Limb (tissue), 2 donors: ENCODE results near the gene PSMA7.

Experiments used
- DNase-seq, 2 donors: peaks; one replicate each; pipeline ENCODE4 v3.0.0-alpha.2; 2016; ENCODE audit errors: extremely low spot score in 2 of 2

Gene PSMA7

DNA sequence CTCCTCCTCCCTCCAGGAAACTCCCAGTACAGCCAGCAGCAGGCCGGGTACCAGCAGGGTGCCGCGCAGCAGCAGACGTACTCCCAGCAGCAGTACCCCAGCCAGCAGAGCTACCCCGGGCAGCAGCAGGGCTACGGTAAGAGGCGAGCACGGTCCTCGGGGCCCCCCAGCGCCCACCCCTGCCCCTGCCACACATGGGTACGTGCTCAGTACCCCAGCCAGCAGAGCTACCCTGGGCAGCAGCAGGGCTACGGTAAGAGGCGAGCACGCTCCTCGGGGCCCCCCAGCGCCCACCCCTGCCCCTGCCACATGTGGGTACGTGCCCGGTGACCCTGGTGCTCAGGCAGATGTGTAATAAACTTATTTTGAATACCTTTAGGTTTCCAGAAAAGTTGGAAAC lies 29.5 kb upstream of the PSMA7 start:
- no peak for DNase-seq

GRCh38 chr20:62171245-62171644 lies 28.1 kb upstream of the PSMA7 start:
- no peak for DNase-seq

DNA sequence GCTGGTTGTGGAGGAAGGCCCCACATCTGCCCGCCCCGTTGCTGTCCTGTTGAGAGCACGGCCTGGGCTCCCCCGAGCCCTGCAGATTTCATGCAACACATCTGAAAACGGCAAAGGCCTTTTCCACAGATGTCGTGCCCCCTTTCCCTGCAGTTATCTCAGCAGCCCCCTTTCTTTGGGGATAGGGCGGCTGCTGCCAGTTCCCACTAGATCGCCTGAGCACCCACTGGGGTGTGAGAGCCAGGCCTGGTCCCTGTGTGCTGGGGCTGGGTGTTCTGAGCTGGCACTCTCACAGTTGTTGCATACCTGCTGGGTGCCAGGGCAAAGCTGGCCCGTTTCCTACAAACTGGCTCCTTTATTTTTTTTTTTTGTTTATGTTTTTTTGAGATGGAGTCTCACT lies 27.3 kb upstream of the PSMA7 start:
- DNase-seq, result no peak

DNA sequence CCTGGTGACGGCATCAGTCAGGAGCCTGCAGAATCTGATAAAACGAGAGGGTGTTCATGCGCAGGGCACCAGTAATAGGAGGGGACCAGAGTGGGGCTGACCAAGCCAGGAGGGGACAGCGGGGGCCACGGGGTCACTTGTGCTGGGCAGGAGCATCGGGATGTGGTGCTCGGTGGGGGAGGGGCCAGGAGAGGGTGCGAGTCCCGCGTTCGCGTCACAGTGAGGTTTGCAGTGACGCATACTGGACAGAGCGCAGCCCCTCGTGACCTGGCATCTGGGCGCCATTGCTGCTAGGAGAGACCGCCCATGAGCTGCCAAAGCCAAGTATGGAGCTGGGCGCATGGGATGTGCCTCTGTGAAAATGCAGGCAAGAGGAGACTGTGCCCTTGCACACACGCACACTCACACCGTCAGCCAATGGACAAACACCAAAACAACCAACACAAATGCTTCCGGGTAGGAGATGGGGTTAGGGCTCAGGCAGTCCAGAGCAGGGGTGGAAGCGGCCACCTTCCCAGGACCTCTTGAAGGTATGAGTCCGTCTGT lies 25.8 kb upstream of the PSMA7 start:
- no peak for DNase-seq

- no peak for DNase-seq
Observed at GRCh38 chr20:62168061-62168460, 24.9 kb upstream of the PSMA7 start.

DNA sequence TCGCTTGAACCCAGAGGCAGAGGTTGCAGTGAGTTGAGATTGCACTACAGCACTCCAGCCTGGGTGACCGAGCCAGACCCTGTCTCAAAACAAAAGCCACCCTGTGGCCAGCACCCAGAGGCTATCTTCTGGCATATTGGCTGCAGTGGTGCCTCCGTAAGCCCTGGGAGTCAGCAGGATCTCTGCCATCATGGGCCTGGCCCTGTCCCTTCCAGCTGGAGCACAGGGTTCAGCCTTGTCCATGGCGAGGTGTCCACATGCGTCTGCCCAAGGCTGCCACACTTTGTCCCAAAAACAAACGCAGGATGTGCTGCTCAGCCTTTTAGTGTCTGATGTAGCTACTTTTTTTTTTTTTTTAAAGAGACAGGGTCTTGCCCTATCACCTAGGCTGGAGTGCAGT lies 24.3 kb upstream of the PSMA7 start:
- no peak for DNase-seq

DNA sequence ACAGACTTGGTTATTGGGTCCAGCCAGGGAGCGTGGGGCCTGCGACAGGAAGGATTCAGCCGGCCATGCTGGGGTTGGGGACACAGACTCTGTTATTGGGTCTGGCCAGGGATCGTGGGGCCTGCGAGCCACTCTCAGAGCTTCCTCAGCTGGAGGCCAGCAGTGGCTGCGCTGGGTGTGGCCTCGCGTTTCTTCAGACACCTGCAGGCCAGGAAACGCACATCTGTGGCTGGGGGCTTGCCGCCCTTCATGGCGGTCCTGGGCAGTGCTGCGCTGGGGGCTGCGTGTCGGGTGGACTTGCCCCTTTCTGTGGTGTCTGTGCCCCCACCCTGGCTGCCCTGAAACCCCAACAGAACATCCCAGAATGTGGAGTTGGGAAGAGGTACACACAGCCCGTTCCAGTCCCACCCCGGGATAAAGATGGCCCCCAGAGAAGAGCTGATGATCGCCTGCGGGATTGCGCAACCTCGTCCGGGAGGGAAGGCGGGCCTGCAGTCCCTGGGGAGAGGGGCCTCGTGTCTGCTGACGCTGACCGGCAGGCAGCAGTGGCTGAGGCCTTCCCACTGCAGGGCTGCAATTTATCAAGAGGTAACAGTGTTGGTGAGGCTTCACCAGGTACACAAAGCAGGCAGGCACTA lies 22.7 kb upstream of the PSMA7 start:
- no peak for DNase-seq

DNA sequence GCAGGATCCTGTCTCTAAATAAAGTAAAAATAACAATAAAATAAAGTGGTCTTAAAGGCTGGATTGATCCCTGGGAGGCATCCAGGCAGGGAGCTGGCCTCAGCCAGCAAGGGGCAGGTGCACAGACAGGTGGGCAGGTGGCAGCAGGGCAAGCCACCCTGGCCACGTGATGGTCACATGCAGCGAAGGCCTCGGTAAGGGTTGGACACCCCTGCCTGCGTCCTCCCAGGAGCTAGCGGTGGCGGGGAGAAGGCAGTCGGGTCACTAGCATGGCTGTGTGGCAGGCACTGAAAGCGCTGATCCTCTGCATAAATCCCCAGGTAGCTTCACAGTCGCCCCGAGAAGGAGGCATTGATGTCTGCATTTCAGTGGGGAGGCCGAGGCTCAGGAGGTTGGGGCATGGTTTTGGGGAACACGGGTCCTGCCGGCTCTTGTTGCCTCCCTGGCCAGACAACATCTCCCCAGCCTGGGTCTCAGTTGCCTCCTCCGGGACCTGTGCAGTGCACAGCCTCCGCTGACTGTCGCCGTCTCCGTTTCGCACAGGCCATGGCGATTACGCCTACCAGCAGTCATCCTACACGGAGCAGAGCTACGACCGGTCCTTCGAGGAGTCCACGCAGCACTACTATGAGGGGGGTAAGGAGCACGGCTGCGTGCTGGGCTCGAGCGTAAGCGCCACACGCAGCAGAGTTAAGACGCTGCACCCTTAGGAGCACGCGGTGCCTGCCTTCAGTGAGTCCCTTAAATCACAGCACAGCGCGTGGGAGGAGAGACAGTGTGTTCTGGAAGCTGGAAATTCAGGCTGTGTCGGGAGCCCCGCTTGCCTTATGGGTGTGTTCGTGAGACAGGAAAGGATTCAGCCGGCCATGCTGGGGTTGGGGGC lies 21.9 kb upstream of the PSMA7 start:
- DNase-seq, result no peak

DNA sequence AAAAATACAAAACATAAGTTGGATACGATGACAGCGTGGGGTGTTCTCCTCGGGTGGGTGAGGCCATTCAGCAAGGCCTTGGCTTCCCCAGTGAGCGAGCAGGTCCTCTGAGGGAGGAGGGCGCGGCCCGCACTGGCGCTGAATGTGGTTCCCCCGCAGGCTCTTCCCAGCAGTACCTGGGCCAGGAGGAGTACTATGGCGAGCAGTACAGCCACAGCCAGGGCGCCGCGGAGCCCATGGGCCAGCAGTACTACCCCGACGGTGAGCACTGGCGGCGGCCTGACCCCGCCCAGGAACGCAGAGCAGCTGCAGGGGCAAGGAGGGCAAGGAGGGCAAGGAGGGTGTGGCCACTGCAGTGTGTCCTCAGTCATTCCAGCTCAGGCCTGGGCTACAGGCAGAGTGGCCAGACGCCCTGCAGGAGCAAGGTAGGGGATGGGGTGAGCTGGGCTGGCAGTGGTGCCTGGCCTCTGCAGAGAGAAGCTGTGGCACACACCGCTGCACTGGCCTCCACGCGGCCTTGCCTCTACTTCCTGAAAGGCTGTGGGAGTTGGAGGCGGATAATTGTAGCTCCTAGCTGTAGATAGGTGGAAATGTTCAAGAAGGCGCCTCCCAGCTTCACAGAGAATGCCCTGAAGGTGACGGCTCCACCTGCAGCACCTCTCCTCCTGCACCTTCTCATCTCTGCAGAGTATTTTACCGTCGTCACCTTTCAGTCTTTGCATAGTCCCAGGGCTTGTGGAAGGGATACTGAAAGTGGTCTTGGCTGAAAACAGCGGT lies 21.0 kb upstream of the PSMA7 start:
- DNase-seq, result no peak

- DNase-seq, result no peak
Observed at GRCh38 chr20:62163485-62163865, 20.3 kb upstream of the PSMA7 start.

GRCh38 chr20:62162765-62163484 lies 19.7 kb upstream of the PSMA7 start:
- DNase-seq, result no peak

DNA sequence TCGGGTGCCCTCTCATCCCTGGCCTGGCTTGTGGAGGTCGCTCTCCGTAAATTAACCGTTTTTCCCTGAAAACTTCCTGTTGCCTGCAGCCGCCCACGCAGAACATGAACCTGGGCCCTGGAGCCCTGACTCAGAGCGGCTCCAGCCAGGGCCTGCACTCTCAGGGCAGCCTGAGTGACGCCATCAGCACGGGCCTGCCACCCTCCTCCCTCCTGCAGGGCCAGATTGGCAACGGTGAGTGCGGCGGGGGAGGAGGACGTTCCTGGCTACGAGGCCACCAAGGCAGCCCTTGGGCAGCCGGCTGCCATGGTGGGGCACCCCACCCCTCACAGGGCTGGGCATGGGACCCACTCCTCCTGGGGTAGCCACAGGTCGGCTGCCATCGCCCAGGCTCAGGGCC lies 18.2 kb upstream of the PSMA7 start:
- no peak for DNase-seq

DNA sequence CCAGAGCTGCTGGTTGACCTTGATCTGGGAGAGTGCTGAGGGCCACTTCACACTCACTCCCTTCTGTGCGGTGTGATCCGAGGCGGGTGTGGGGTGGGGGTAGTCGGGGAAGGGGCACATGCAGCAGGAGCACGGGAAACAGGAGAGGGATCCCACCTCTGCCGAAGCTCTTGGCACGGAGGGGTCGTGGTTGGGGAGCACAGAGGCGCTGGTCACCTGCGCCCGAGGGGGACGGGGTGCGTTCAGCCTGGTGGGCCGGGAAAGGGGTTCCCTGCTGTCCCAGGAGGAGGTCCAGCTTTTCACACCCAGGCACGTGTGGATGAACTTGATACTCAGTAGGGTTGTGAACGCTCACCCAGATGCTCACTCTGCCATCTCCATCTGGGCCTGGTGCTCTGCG lies 17.7 kb upstream of the PSMA7 start:
- no peak for DNase-seq

DNA sequence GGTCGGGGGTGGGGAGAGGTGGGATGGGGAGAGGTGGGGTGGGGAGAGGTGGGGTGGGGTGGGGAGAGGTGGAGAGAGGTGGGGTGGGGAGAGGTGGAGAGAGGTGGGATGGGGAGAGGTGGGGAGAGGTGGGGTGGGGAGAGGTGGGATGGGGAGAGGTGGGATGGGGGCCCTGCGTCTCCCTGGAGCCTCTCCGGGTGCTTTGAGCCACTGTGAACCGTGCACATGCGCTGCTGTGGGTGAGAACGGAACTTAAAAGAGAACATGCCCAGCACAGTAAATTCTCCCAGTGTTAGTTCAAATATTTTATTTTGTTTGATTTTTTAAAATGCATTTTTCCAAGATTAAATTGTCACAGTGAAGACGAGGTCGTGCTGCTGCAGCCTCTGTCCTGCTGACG lies 17.1 kb upstream of the PSMA7 start:
- DNase-seq, result no peak

DNA sequence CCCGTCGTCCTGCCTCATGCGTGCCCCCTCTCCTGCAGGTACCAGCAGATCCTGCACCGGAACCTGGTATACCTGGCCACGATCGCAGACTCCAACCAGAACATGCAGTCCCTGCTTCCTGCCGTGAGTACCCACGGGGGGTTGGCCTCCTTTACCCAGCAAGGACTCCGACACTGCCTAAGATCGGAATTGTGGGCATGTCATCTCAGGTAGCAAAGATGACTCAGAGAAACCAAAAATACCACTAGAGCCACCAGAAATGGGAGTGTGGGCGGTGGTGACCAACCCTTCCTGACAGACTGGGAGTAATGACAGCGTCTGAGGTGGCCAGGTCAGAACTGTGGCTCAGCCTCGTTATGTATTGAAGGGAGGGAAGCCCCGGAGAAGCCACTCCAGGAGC lies 16.6 kb upstream of the PSMA7 start:
- DNase-seq, result no peak

DNA sequence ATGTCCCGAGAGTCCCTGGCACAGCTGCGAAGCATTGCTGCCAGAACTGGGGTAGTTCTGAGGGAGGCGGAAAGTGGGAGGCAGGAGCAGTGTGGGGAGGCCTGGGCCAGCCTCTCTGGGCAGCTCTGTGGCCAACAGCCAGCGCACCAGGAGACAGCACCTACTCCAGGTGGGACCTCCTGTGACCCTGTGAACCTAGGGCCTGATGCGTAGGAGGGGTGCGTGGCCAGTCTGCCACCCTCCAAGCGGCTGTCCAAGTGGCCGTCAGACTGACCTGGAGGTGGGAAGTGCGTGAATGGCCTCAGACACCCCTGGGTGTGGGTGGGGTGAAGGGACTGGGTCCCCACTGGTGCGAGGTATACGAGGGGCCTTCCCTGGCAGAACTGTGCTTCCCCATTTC lies 15.9 kb upstream of the PSMA7 start:
- no peak for DNase-seq

DNA sequence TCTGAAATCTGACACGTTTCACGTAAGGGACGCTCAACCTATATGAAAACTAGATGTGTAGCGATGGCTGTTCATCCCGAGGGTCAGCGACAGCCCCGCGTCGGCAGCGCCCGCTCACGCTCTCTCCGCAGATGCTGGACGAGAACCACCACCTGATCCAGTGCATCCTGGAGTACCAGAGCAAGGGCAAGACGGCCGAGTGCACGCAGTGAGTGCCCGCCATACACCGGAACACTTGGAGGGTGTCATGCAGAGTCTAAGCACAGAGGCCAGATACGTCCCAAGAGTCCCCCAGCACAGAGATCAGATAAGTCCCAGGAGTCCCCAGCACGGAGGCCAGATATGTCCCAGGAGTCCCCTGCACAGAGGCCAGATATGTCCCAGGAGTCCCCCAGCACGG lies 15.3 kb upstream of the PSMA7 start:
- no peak for DNase-seq

- DNase-seq, result no peak
Observed at GRCh38 chr20:62158088-62158400, 14.8 kb upstream of the PSMA7 start.

GRCh38 chr20:62157387-62158087 lies 14.3 kb upstream of the PSMA7 start:
- DNase-seq, result no peak

DNA sequence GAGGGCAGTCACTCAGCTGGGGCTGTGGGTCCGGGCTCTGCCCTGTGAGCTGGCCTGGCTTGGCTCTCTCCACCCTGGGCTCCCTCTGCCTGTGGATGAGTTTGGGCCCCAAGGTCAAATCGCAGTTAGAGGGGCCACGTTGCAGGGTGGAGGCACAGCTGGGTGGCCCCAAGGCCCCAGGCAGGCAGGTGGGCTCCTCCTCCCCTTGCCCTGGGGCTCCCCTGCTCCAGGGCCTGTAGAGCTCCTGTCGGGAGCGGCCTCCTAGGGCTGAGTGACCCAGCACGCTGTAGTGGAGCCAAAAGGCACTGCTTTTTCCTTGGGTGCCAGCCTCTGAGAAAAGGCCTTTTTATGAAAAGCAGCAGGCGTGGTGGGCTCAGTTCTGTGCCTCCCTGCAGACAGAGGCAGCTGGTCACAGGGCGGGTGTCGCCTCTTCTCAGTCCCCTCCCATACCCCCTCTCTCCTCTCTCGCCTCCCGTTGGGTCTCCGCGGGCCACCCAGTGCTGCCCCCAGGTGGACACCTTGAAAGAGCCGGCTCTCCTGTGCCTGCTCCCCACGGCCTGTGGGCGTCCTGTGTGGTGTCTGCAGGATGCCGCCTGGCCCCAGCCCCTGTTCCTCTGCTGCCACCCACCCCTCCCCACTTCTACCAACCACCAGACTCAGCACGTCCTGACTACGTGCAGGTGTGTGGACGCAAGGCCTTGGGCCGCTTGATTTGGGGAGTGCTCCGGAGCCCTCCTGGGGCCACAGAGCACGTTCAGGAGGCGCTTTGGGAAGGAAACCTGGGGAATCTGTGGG lies 13.6 kb upstream of the PSMA7 start:
- peak; percentile 25 to 81 for DNase-seq
